HepG2 (cell line): Measurements from ENCODE around the gene ECEL1. TPM values are rescaled to one million over a fixed set of nuclear protein-coding genes. Genes with fewer than 3 reads are reported as not detected.

ENCODE experiments used
- ATAC-seq: fragments of 200-7000 bp; cut with Tn5 transposase; 3 replicates; pipeline ENCODE4 v1.9.1; 2020; ENCODE audit warnings: mild to moderate bottlenecking, moderate library complexity
- BruUV-seq: library from RNA; stranded (reverse); fragments of 400-500 nt; replicated peaks from 2 replicates; lab custom pipeline; 2021; lab: Mats Ljungman, UMichigan
- CTCF ChIA-PET: fragments of 300-600 bp; formaldehyde crosslinking; extraction: SDS; loops from one replicate; lab custom pipeline; 2021; ENCODE audit warnings: low total read pairs, inconsistent platforms, low intra/inter-chr PET ratio; lab: Yijun Ruan, JAX
- POLR2A ChIA-PET: fragments of 350-600 bp; sonication (Branson Sonifier 250); formaldehyde crosslinking; loops from one replicate; lab custom pipeline; 2020; ENCODE audit warnings: antibody characterized with exemption, inconsistent platforms; lab: Yijun Ruan, JAX
- DNase-seq: peaks from one replicate; pipeline ENCODE4 v3.0.0-alpha.2; 2015; ENCODE audit warnings: low spot score
- FAIRE-seq: peaks from 3 replicates; lab custom pipeline; 2011; peaks lifted over from hg19 to GRCh38; lab: Jason Lieb, UNC
- H2AFZ ChIP-seq: one replicate; pipeline ENCODE4 v1.6.1; 2011; ENCODE audit warnings: low read length, inconsistent platforms
- H3K27ac ChIP-seq: fragments of 300-600 bp; 3 replicates; pipeline ENCODE4 v1.8.0; 2011; ENCODE audit warnings: mixed run types, mild to moderate bottlenecking, mixed read lengths, low read length, inconsistent platforms; ENCODE audit not compliant: insufficient read depth; ENCODE audit errors: extremely low read length
- H3K27me3 ChIP-seq, 2 experiments: fragments of 200-600 bp in 1 of 2; 2 replicates in 1 of 2; 3 replicates in 1 of 2; pipeline versions ENCODE4 v1.6.0 to v1.8.0; 2011; ENCODE audit warnings: low read length in 2 of 2, mild to moderate bottlenecking in 2 of 2, moderate library complexity in 2 of 2, inconsistent platforms in 1 of 2; ENCODE audit not compliant: insufficient read depth in 2 of 2, control insufficient read depth in 1 of 2
- H3K36me3 ChIP-seq, 2 experiments: fragments of 200-600 bp in 1 of 2; replicated peaks in 1 of 2; 2 replicates in 1 of 2; 3 replicates in 1 of 2; pipeline versions ENCODE4 v1.5.1 to v1.8.0; 2011; ENCODE audit warnings: low read length in 2 of 2, inconsistent platforms in 1 of 2; ENCODE audit not compliant: insufficient read depth in 2 of 2, control insufficient read depth in 1 of 2
- H3K4me1 ChIP-seq: 2 replicates; pipeline ENCODE4 v1.5.1; 2012; ENCODE audit warnings: low read length, inconsistent platforms; ENCODE audit not compliant: insufficient read depth
- H3K4me2 ChIP-seq: 2 replicates; pipeline ENCODE4 v1.6.0; 2011; ENCODE audit warnings: low read depth, low read length, inconsistent platforms
- H3K4me3 ChIP-seq, 3 experiments: fragments of 200-600 bp in 1 of 3; sonication (generic), shearing (Covaris generic) in 1 of 3; replicated peaks in 1 of 3; 2 replicates each; pipeline ENCODE4 v1.5.1; 2011 to 2016; ENCODE audit warnings: low read length in 3 of 3, inconsistent platforms in 2 of 3, low read depth in 2 of 3, mild to moderate bottlenecking in 2 of 3, control low read depth in 1 of 3, mixed read lengths in 1 of 3; ENCODE audit not compliant: insufficient read depth in 1 of 3
- H3K79me2 ChIP-seq: one replicate; pipeline ENCODE4 v1.6.1; 2011; ENCODE audit warnings: low read length, inconsistent platforms; ENCODE audit not compliant: insufficient read depth
- H3K9ac ChIP-seq: 2 replicates; pipeline ENCODE4 v1.6.0; 2011; ENCODE audit warnings: mild to moderate bottlenecking, low read depth, low read length, inconsistent platforms; ENCODE audit not compliant: insufficient read depth
- H3K9me3 ChIP-seq: 2 replicates; pipeline ENCODE4 v1.5.1; 2012; ENCODE audit warnings: mild to moderate bottlenecking, low read length
- H4K20me1 ChIP-seq: 2 replicates; pipeline ENCODE4 v1.6.0; 2011; ENCODE audit warnings: inconsistent platforms, mild to moderate bottlenecking, low read length, moderate library complexity; ENCODE audit not compliant: insufficient read depth
- FOXP1 ChIP-seq, 2 experiments: fragments of 450-650 bp in 1 of 2; IDR thresholded peaks; 2 replicates each; pipeline ENCODE4 v1.6.1; 2017 to 2018; ENCODE audit warnings: antibody characterized with exemption in 1 of 2
- GRHL1 ChIP-seq: sonication (generic); formaldehyde crosslinking; conservative IDR thresholded peaks from 2 replicates; pipeline ENCODE4 v1.8.0; 2022; ENCODE audit warnings: missing genetic modification reagents
- TAF15 ChIP-seq: fragments of 200-400 bp; formaldehyde crosslinking; IDR thresholded peaks from one replicate; pipeline ENCODE4 v1.6.1; 2018; ENCODE audit warnings: mild to moderate bottlenecking, low read depth, low read length; ENCODE audit not compliant: poor library complexity, severe bottlenecking
- XBP1 ChIP-seq: sonication (generic); formaldehyde crosslinking; IDR thresholded peaks from 2 replicates; pipeline ENCODE4 v1.5.0; 2020; ENCODE audit warnings: missing genetic modification reagents
- ZBTB38 ChIP-seq: sonication (generic); formaldehyde crosslinking; IDR thresholded peaks from 2 replicates; pipeline ENCODE4 v1.5.1; 2020; ENCODE audit warnings: mild to moderate bottlenecking, missing genetic modification reagents
- ZFP62 ChIP-seq: sonication (generic); formaldehyde crosslinking; IDR thresholded peaks from 2 replicates; pipeline ENCODE4 v1.4.0; 2020; ENCODE audit warnings: missing genetic modification reagents
- ZNF512 ChIP-seq: sonication (generic); formaldehyde crosslinking; IDR thresholded peaks from 2 replicates; pipeline ENCODE4 v1.4.0; 2020; ENCODE audit warnings: mild to moderate bottlenecking, missing genetic modification reagents
- ZNF691 ChIP-seq: sonication (generic); formaldehyde crosslinking; IDR thresholded peaks from 2 replicates; pipeline ENCODE4 v1.4.0; 2020; ENCODE audit warnings: missing genetic modification reagents, low read depth, mild to moderate bottlenecking, borderline replicate concordance
- WGBS: methylation state at CpG from one replicate; pipeline ENCODE4 v1.1.6; 2017; ENCODE audit warnings: low lambda C conversion rate; 5-methylcytosine and 5-hydroxymethylcytosine counted together
- in situ Hi-C: cut with HindIII; loops from 2 replicates; pipeline ENCODE4 v1.10.0; 2017; ENCODE audit warnings: low pct_unique_long_range_greater_than_20kb; ENCODE audit not compliant: extremely low pct_ligation_motif_present
- intact Hi-C: fragments of 100-400 bp; cut with micrococcal nuclease; formaldehyde crosslinking; loops from one replicate; pipeline ENCODE4 v1.10.0; 2022; ENCODE audit not compliant: unreplicated experiment
- polyA plus RNA-seq, 8 experiments: library from polyadenylated mRNA; depleted of rRNA in 3 of 8; stranded (reverse) in 7 of 8; unstranded in 1 of 8; fragments of >200 nt; fragmentation: Illumina TruSeq in 4 of 8; extraction: Trizol in 4 of 8; gene quantifications; 2 replicates each; pipeline versions ENCODE4 v1.2.1 to v1.2.3, GENCODE V29; 2011 to 2016; ENCODE audit warnings: low read depth in 4 of 8, missing spikeins in 1 of 8, mixed read lengths in 1 of 8; ENCODE audit not compliant: insufficient read depth in 1 of 8
- total RNA-seq, 5 experiments: library from RNA; depleted of rRNA; stranded (reverse); fragments of >200 nt; fragmentation: Illumina TruSeq; extraction: Trizol; gene quantifications; 2 replicates each; pipeline ENCODE4 v1.2.3, GENCODE V29; 2016; ENCODE audit warnings: low read depth in 1 of 5
- TF ChIP-seq, protein P1 (sequence below): sonication (generic); formaldehyde crosslinking; IDR thresholded peaks from 2 replicates; pipeline ENCODE4 v1.5.0; 2020; ENCODE audit warnings: mild to moderate bottlenecking, missing genetic modification reagents

Gene ECEL1
- total and polyA plus RNA-seq, 2 of the 13 experiments (the other 11 are each of a cell fraction or from before 2014, with no cell fraction given): not detected

GRCh38 chr2:232492963-232493700, 5.5 kb upstream of the ECEL1 start:
- Histone ChIP-seq H3K27me3 (peaks cover 23 to 93% of the 10 kb centered on the region in 2 experiments), H3K79me2 (no peaks in the 10 kb centered on the region), H4K20me1 (no peaks in the 10 kb centered on the region), H2AFZ (no peak overlapping the region), H3K4me3 (no peak overlapping the region), H3K9ac (no peak overlapping the region), H3K27ac (no peak overlapping the region), H3K4me1 (no peaks in the 10 kb centered on the region), H3K4me2 (no peak overlapping the region), H3K36me3 (no peaks in the 10 kb centered on the region), H3K9me3 (no peaks in the 10 kb centered on the region)
- WGBS: 8% methylated on average over 12 of the region's 24 CpGs
- DNase-seq (no peak), FAIRE-seq (no peak), ATAC-seq (no peak)
- CTCF ChIA-PET: no interaction called here
- intact Hi-C loops (no loop called here), in situ Hi-C loops (no loop called here)
- TF ChIP-seq FOXP1 (IDR thresholded peaks at IDR 0.05): no peak
- no peak for TF ChIP-seq FOXP1 (CRISPR knock-in tag; IDR thresholded peaks at IDR 0.05)
- no peak for TF ChIP-seq XBP1 (CRISPR knock-in tag)
- TF ChIP-seq, protein P1, sequence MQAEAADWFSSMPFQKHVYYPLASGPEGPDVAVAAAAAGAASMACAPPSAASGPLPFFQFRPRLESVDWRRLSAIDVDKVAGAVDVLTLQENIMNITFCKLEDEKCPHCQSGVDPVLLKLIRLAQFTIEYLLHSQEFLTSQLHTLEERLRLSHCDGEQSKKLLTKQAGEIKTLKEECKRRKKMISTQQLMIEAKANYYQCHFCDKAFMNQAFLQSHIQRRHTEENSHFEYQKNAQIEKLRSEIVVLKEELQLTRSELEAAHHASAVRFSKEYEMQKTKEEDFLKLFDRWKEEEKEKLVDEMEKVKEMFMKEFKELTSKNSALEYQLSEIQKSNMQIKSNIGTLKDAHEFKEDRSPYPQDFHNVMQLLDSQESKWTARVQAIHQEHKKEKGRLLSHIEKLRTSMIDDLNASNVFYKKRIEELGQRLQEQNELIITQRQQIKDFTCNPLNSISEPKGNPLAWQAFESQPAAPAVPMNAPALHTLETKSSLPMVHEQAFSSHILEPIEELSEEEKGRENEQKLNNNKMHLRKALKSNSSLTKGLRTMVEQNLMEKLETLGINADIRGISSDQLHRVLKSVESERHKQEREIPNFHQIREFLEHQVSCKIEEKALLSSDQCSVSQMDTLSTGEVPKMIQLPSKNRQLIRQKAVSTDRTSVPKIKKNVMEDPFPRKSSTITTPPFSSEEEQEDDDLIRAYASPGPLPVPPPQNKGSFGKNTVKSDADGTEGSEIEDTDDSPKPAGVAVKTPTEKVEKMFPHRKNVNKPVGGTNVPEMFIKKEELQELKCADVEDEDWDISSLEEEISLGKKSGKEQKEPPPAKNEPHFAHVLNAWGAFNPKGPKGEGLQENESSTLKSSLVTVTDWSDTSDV: no peak
- no peak for TF ChIP-seq ZNF512
- TF ChIP-seq ZBTB38 (CRISPR knock-in tag): no peak
- TF ChIP-seq GRHL1: no peak
- no peak for TF ChIP-seq ZNF691 (CRISPR knock-in tag)
- no peak for TF ChIP-seq ZFP62
- TF ChIP-seq TAF15: no peak
- POLR2A ChIA-PET: no interaction called here
- no TSS peak for BruUV-seq
